Hematopoietic multipotent progenitor cell treated with erythropoietin and hydrocortisone succinate and interleukin-3 and kit ligand, for 6 days (in vitro differentiated cells): ENCODE measurements around the gene ANP32E.
A peak's percentile ranks its signal among the peaks of the same experiment; 100 is the strongest.
"Not testable (repeated sequence)": the region's sequence is repeated elsewhere in the genome, so short reads cannot be mapped to it uniquely, and the experiment has no call there.

Experiments
- DNase-seq: peaks from one replicate; pipeline ENCODE4 v3.0.0-alpha.2; 2015

Gene ANP32E

GRCh38 chr1:150256554-150257341 lies 20.8 kb upstream of the ANP32E start:
- no peak for DNase-seq

- no peak for DNase-seq
Measured at GRCh38 chr1:150256198-150256553, 20.3 kb upstream of the ANP32E start.

- DNase-seq = no peak
Measured at GRCh38 chr1:150249936-150250335, 14.0 kb upstream of the ANP32E start.

- no peak for DNase-seq
Measured at GRCh38 chr1:150243003-150243402, 7.1 kb upstream of the ANP32E start.

GRCh38 chr1:150237746-150238145 lies 1.8 kb upstream of the ANP32E start:
- no peak for DNase-seq

- not testable (repeated sequence) for DNase-seq
Measured at GRCh38 chr1:150237176-150237575, 1.3 kb upstream of the ANP32E start.

GRCh38 chr1:150236614-150237100 lies 745 bp upstream of the ANP32E start:
- DNase-seq = no peak

- DNase-seq = peak; percentile 37
Measured at GRCh38 chr1:150235294-150235851, 539 bp downstream of the ANP32E start.

GRCh38 chr1:150234566-150235293 lies 1.2 kb downstream of the ANP32E start:
- DNase-seq = peak; percentile 93

GRCh38 chr1:150234309-150234565 lies 1.7 kb downstream of the ANP32E start:
- no peak for DNase-seq

- peak; percentile 59 for DNase-seq
Measured at GRCh38 chr1:150233359-150234308, 2.3 kb downstream of the ANP32E start.

- DNase-seq = not testable (repeated sequence)
Measured at GRCh38 chr1:150232921-150233320, 3.0 kb downstream of the ANP32E start.

GRCh38 chr1:150228246-150228645 lies 7.7 kb downstream of the ANP32E start:
- DNase-seq = not testable (repeated sequence)

GRCh38 chr1:150227228-150227627 lies 8.7 kb downstream of the ANP32E start:
- no peak for DNase-seq

GRCh38 chr1:150226486-150226885 lies 9.4 kb downstream of the ANP32E start:
- DNase-seq = no peak

- DNase-seq = no peak
Measured at GRCh38 chr1:150225546-150225945, 10.4 kb downstream of the ANP32E start.

- no peak for DNase-seq
Measured at GRCh38 chr1:150224983-150225382, 10.9 kb downstream of the ANP32E start.

- DNase-seq = peak; percentile 69
Measured at GRCh38 chr1:150221552-150221951, 14.4 kb downstream of the ANP32E start.

GRCh38 chr1:150215855-150216254 lies 20.1 kb downstream of the ANP32E start:
- DNase-seq = not testable (repeated sequence)

GRCh38 chr1:150214099-150214756 lies 21.7 kb downstream of the ANP32E start:
- not testable (repeated sequence) for DNase-seq

GRCh38 chr1:150213170-150214098 lies 22.5 kb downstream of the ANP32E start:
- DNase-seq = peak; percentile 98
